Measurements from ENCODE around the gene LCOR.

GRCh38 chr10:96846926-96847325 is 14.8 kb downstream of the LCOR start:
- TF ChIP-seq EZH2 (IDR thresholded peaks at IDR 0.05; ENCODE audit: insufficient read depth, poor library complexity, severe bottlenecking), result no peak
- TF ChIP-seq EZH2phosphoT487 (IDR thresholded peaks at IDR 0.05; ENCODE audit: insufficient read depth, low read depth), result no peak

Measured in GM23248 (cell line).